Lower leg skin (tissue), 3 donors: ENCODE results near the gene SRP68.

Experiments used
- CTCF ChIP-seq, 3 donors: fragments of 450-650 bp; IDR thresholded peaks; one replicate each; pipeline ENCODE4 v1.5.1; 2016; ENCODE audit warnings: antibody characterized with exemption in 3 of 3, mild to moderate bottlenecking in 3 of 3, moderate library complexity in 2 of 3
- POLR2A ChIP-seq, 2 donors: fragments of 450-650 bp; IDR thresholded peaks; one replicate each; pipeline ENCODE4 v1.6.1; 2016 to 2017; ENCODE audit warnings: antibody characterized with exemption in 2 of 2, mild to moderate bottlenecking in 1 of 2, moderate library complexity in 1 of 2

- TF ChIP-seq CTCF (IDR thresholded peaks at IDR 0.05) (no peak), POLR2A (IDR thresholded peaks at IDR 0.05) (no peak)
Observed at GRCh38 chr17:76091526-76092286, 19.4 kb upstream of the SRP68 start.
